ENCODE results near the gene CDH23.

- TF ChIP-seq POLR2A (IDR thresholded peaks at IDR 0.05; ENCODE audit: low read length): no peak
- TF ChIP-seq GATA1 (IDR thresholded peaks at IDR 0.05; ENCODE audit: low read depth, low read length): no peak
Observed at GRCh38 chr10:71770255-71770654, 373.5 kb downstream of the CDH23 start.

Measured in erythroblast (primary cell).